Activated CD8-positive, alpha-beta memory T cell treated with anti-CD3 and anti-CD28 coated beads for 1 hour (primary cell): Measurements from ENCODE around the gene TBC1D14.
A peak's percentile ranks its signal among the peaks of the same experiment; 100 is the strongest.
"Not testable (repeated sequence)": the region's sequence is repeated elsewhere in the genome, so short reads cannot be mapped to it uniquely, and the experiment has no call there.

Source experiments
- DNase-seq, 2 donors: peaks; one replicate each; pipeline ENCODE4 v3.0.0-alpha.2; 2020; ENCODE audit warnings: low read depth in 1 of 2; ENCODE audit errors: extremely low read depth in 1 of 2

TBC1D14 gene

GRCh38 chr4:6967846-6968340, 58.3 kb downstream of the TBC1D14 start:
- no peak for DNase-seq

GRCh38 chr4:6968496-6968895, 58.9 kb downstream of the TBC1D14 start:
- no peak for DNase-seq

- no peak for DNase-seq
Measured at GRCh38 chr4:6969826-6970800, 60.5 kb downstream of the TBC1D14 start.

GRCh38 chr4:6971536-6972374, 62.1 kb downstream of the TBC1D14 start:
- DNase-seq: no peak

GRCh38 chr4:6972375-6972650, 62.7 kb downstream of the TBC1D14 start:
- no peak for DNase-seq

GRCh38 chr4:6972911-6973310, 63.3 kb downstream of the TBC1D14 start:
- no peak for DNase-seq

- peak; percentile 59 to 65 for DNase-seq
Measured at GRCh38 chr4:6974138-6974848, 64.7 kb downstream of the TBC1D14 start.

GRCh38 chr4:6977846-6978245, 68.2 kb downstream of the TBC1D14 start:
- not testable (repeated sequence) for DNase-seq

- no peak for DNase-seq
Measured at GRCh38 chr4:6983544-6984142, 74.0 kb downstream of the TBC1D14 start.

- DNase-seq: no peak
Measured at GRCh38 chr4:6984612-6985425, 75.2 kb downstream of the TBC1D14 start.

GRCh38 chr4:6986072-6986780, 76.6 kb downstream of the TBC1D14 start:
- DNase-seq: no peak

- peak; percentile 74 to 92 for DNase-seq
Measured at GRCh38 chr4:6986781-6987587, 77.4 kb downstream of the TBC1D14 start.

- DNase-seq: no peak
Measured at GRCh38 chr4:6987588-6987961, 77.9 kb downstream of the TBC1D14 start.

GRCh38 chr4:6988016-6988715, 78.5 kb downstream of the TBC1D14 start:
- no peak for DNase-seq

GRCh38 chr4:6989331-6989923, 79.8 kb downstream of the TBC1D14 start:
- no peak for DNase-seq

GRCh38 chr4:6990661-6991060, 81.0 kb downstream of the TBC1D14 start:
- no peak for DNase-seq

GRCh38 chr4:6991249-6991648, 81.6 kb downstream of the TBC1D14 start:
- no peak for DNase-seq
